RWPE1 (cell line): Measurements from ENCODE around the gene PNPLA2.

Source experiments
- CTCF ChIA-PET: fragments of 350-600 bp; sonication (Branson Sonifier 250); formaldehyde crosslinking; extraction: SDS; loops from one replicate; lab custom pipeline; 2021; lab: Yijun Ruan, JAX
- POLR2A ChIA-PET: fragments of 400-600 bp; formaldehyde crosslinking; extraction: SDS; loops from one replicate; lab custom pipeline; 2020; ENCODE audit warnings: antibody characterized with exemption; ENCODE audit not compliant: low non-redundant PET; lab: Yijun Ruan, JAX
- DNase-seq: peaks from one replicate; pipeline ENCODE4 v3.0.0; 2012; ENCODE audit warnings: low spot score
- H3K27ac ChIP-seq: fragments of 450-650 bp; 2 replicates; pipeline ENCODE4 v1.5.1; 2017
- TF ChIP-seq, protein P1 (sequence below): fragments of 450-650 bp; conservative IDR thresholded peaks from 2 replicates; pipeline ENCODE4 v1.5.1; 2017; ENCODE audit warnings: low read depth, mild to moderate bottlenecking

PNPLA2 gene

DNA sequence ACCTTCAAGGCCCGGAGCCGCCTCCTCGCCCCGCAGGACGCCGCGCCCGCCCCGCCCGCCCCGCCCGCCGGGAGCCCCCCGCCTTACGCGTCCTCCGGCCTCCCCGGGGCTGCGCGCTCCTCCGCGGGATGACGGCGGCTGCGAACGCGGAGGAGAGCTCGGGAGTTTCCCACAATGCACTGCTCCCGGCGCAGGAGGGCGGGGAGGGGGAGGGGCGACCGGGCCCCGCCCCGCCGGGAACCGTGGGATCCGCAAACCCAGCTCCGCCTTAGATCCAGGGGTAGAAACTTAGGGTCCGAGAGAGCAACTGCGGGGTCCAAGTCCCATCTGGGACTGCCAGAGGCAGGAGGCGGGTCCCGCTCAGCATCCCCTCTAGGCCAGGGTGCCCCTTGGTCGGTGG, 28.8 kb upstream of the PNPLA2 start, which contains the start of gene CEND1:
TSS of gene CEND1 (minus strand) at position 148 of the 400 bp plus-strand sequence. CDS start 1,514 bp downstream, outside the sequence.
- ChIA-PET CTCF (interaction anchor here (0.7 kb wide), 1 partner anchor 11 kb away, joined by 3 read pairs; no protein-coding TSS in a partner anchor), POLR2A (no interaction called here)
- H3K27ac ChIP-seq, result peak within 1 kb of the TSS; percentile 52
- DNase-seq, result no peak
- TF ChIP-seq, protein P1, sequence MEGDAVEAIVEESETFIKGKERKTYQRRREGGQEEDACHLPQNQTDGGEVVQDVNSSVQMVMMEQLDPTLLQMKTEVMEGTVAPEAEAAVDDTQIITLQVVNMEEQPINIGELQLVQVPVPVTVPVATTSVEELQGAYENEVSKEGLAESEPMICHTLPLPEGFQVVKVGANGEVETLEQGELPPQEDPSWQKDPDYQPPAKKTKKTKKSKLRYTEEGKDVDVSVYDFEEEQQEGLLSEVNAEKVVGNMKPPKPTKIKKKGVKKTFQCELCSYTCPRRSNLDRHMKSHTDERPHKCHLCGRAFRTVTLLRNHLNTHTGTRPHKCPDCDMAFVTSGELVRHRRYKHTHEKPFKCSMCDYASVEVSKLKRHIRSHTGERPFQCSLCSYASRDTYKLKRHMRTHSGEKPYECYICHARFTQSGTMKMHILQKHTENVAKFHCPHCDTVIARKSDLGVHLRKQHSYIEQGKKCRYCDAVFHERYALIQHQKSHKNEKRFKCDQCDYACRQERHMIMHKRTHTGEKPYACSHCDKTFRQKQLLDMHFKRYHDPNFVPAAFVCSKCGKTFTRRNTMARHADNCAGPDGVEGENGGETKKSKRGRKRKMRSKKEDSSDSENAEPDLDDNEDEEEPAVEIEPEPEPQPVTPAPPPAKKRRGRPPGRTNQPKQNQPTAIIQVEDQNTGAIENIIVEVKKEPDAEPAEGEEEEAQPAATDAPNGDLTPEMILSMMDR, result no peak

- ChIA-PET CTCF (interaction anchor here (0.7 kb wide), 1 partner anchor 12 kb away, joined by 3 read pairs; no protein-coding TSS in a partner anchor), POLR2A (interaction anchor here (0.6 to 1.0 kb wide), 2 partner anchors 44 to 208 kb away, joined by 3 to 4 read pairs; no protein-coding TSS in a partner anchor)
- TF ChIP-seq, protein P1, result no peak
- no peak for DNase-seq
- peak overlapping the region; percentile 52 for H3K27ac ChIP-seq
Observed at GRCh38 chr11:790721-791564, 27.8 kb upstream of the PNPLA2 start.

DNA sequence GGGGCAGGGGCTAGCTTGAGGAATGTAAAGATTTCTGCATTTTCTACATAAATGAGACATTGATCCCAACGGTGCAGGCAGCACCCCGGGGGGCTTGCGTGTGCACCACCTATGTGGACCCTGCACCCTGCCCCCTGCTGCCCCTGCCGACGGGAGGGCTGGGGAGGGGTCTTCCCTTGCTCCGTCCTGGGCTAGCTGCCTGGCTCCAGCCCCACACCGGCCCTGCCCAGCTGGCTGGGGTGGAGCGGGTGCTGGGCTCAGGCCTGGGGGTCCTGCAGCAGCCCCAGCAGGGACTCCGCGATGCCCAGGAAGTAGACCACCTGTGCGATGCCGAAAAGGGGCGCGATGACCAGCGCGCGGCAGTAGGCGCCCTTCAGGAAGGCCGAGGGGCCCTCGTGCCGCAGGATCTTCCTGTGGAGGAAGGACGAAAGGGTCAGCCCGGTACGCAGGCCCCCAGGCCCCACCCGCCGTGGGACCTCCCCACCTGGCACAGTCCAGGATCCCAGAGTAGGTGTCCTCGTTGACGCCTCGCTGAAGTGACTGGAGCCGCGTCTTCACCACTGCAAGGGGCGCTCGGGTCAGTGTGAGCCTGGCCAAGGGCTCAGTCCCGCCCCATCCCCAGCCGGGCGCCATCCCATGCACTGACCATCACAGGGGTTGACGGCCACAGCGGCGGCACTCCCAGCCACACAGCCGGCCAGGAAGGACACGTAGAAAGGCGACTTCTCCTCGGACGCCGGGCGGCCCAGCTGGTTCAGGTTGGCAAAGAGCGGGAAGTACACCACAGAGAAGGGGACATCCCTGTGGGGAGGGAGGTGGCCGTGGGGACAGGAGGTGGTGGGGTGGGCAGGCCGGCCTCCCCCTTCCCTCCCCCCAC, 26.8 kb upstream of the PNPLA2 start:
- H3K27ac ChIP-seq, result peak overlapping the region; percentile 52
- CTCF ChIA-PET, result interaction anchor here (0.7 kb wide), 1 partner anchor 9 kb away, joined by 3 read pairs; no protein-coding TSS in a partner anchor
- POLR2A ChIA-PET, result no interaction called here
- TF ChIP-seq, protein P1, result no peak
- no peak for DNase-seq

DNA sequence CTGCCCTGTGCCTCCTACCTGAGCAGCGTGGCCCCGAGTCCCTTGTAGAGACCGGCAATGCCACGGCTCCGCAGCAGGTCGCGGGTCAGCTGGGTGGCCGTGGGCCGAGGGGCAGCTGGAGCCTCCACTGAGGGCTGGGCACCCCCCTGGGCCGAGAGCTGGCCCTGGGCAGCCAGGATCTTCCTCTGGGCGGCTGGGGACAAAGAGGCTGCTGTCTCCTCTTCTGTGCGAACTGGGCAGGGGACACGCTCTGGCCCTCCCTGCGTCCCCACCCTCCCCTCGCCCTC, 26.2 kb upstream of the PNPLA2 start:
- CTCF ChIA-PET, result interaction anchor here (0.7 kb wide), 1 partner anchor 9 kb away, joined by 3 read pairs; no protein-coding TSS in a partner anchor
- POLR2A ChIA-PET, result no interaction called here

GRCh38 chr11:792873-793272, 25.8 kb upstream of the PNPLA2 start:
- peak overlapping the region; percentile 96 for H3K27ac ChIP-seq
- CTCF ChIA-PET, result interaction anchor here (0.7 kb wide), 1 partner anchor 10 kb away, joined by 3 read pairs; no protein-coding TSS in a partner anchor
- POLR2A ChIA-PET, result no interaction called here
- TF ChIP-seq, protein P1, result no peak
- no peak for DNase-seq

More for the DNA sequence above, 26.2 kb upstream of the PNPLA2 start:
- TF ChIP-seq, protein P1, result no peak
- no peak overlapping the region for H3K27ac ChIP-seq
- DNase-seq, result no peak

GRCh38 chr11:793556-793955, 25.2 kb upstream of the PNPLA2 start:
- CTCF ChIA-PET, result interaction anchor here (0.6 kb wide), 1 partner anchor 43 kb away, joined by 3 read pairs; no protein-coding TSS in a partner anchor
- DNase-seq, result no peak
- POLR2A ChIA-PET, result no interaction called here
- H3K27ac ChIP-seq, result peak overlapping the region; percentile 96
- TF ChIP-seq, protein P1, result no peak
